NCI-H2107 treated with DMSO at 0.1 percent for 48 hours (cell line): Measurements from ENCODE around the gene DPY19L2.
"Not testable (repeated sequence)": the region's sequence is repeated elsewhere in the genome, so short reads cannot be mapped to it uniquely, and the experiment has no call there.

Experiments used
- DNase-seq: peaks from one replicate; lab custom pipeline; 2025; ENCODE audit not compliant: unreplicated experiment; lab: John Stamatoyannopoulos, UW

Gene DPY19L2

DNA sequence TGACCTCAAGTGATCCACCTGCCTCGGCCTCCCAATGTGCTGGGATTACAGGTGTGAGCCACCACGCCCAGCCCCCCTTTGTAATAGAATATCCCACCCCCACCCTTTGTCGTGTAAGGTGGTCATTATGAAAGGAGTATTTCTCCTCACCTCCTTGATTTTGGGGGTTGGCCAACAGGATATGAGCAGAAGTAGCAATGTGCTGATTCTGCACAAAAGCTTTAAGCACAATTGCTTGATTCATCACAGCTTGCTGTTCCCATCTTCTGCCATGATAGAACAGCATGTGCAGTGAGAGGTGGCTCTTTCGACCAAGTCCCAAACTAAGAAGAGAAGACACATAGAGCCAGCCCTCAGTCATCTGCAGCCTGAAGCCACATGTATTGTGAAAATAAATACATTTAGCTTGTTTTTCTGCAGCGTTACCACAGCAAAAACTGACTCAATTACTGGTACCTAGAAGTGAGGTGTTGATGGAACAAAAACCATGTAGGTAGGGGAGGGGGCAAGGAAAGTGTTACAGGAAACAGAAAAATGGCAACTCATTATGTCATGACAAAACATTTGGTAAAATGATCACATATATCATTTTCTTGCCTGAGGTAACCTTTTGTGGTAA lies 122.9 kb downstream of the DPY19L2 start:
- not testable (repeated sequence) for DNase-seq

DNA sequence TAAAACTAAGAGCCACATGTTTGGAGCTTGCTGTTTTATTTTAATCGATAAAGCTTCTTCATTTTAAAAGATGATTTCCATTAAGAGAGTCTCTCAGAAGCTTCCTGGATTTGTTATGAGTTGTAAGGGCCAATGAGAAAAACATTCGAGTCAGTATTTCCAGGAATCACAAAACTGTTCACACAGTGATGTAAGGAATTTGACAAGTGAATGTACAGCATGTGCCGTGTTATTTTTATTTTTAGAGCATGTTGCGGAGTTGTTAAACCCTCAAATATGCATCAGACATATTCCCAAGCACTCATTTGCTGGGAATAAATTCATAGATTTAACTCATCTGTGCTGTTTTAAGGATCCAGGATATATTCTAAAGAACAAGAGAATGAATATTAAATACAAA lies 129.6 kb downstream of the DPY19L2 start:
- DNase-seq, result not testable (repeated sequence)

DNA sequence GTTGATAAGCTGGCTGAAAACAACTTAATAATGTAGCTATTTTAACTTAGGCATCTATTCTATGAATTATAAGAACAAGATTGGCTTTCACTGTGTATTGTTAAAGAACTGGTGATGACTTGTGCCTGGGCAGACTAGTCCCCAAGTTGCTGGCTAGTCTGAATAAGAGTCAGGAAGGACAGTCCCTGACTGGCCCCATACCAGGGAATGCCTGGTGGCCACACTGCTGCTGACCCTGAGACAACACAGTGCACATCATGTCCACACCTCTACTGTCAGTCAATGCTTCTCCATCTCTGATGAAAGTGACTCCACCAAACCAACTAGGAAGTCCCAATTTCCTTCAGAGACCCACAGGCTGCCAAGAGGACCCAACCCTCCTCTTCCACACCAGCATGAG lies 130.5 kb downstream of the DPY19L2 start:
- not testable (repeated sequence) for DNase-seq

DNA sequence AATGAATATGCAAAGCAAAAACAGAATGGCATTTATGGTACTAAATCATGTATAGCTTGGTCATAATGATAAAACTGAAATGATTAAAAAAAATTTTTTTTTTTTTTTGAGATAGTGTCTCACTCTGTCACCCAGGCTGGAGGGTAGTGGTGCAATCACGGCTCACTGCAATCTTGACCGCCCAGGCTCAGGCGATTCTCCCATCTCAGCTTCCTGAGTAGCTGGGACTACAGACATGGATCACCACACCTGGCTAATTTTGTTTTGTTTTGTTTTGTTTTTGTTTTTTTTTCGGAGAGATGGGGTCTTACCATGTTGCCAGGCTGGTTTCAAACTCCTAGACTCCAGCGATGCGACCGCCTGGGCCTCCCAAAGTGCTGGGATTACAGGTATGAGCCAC lies 138.7 kb downstream of the DPY19L2 start:
- DNase-seq, result not testable (repeated sequence)

DNA sequence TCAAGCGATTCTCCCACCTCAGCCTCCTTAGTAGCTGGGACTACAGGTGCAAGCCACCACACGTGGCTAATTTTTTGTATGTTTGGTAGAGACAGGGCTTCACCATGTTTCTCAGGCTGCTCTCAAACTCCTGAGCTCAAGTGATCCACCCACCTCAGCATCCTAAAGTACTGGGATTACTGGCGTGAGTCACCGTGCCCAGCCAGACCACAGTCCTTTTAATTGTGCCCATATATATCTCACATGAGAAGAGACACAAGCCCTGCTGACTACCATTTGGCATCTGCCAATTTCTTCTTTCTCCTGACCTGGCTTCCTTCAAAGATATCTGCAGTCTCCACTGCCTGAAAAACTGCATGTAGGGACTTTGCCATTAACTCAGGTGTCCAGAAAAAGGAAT lies 142.5 kb downstream of the DPY19L2 start:
- DNase-seq, result no peak

DNA sequence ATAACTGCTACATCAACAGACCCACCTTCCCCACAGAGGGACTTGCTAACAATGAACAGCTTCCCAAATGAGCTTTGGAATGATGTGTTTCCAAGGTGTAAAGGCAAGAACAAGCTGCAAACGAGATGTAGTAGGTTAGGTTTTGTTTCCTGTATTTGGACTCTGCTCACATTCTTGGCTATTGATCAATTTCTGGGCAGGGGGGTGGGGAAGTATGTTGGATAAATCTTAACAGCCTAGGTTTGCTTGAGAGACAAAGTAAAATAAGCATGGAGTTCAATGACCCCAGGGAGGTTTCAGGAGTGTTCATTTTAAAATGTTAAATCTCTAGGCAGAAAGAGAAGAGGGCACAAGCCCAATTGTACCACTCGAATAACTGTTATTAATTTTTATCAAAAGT lies 146.6 kb downstream of the DPY19L2 start:
- DNase-seq, result no peak
